Measurements from ENCODE around the gene ADIPOQ. TPM values are rescaled to one million over a fixed set of nuclear protein-coding genes. Genes with fewer than 3 reads are reported as not detected.
"Not testable (repeated sequence)": the region's sequence is repeated elsewhere in the genome, so short reads cannot be mapped to it uniquely, and the experiment has no call there.

The ADIPOQ gene
- total RNA-seq, 1 donor from 2014 or later = not detected

GRCh38 chr3:186852994-186853393, 10.5 kb downstream of the ADIPOQ start:
- Histone ChIP-seq H3K4me3 (no peak overlapping the region), H3K27me3 (ENCODE audit: low read depth) (no peaks in the 10 kb centered on the region), H3K9me3 (no peaks in the 10 kb centered on the region), H3K27ac (no peak overlapping the region), H3K4me1 (no peaks in the 10 kb centered on the region), H3K36me3 (no peaks in the 10 kb centered on the region)
- TF ChIP-seq, protein P1, sequence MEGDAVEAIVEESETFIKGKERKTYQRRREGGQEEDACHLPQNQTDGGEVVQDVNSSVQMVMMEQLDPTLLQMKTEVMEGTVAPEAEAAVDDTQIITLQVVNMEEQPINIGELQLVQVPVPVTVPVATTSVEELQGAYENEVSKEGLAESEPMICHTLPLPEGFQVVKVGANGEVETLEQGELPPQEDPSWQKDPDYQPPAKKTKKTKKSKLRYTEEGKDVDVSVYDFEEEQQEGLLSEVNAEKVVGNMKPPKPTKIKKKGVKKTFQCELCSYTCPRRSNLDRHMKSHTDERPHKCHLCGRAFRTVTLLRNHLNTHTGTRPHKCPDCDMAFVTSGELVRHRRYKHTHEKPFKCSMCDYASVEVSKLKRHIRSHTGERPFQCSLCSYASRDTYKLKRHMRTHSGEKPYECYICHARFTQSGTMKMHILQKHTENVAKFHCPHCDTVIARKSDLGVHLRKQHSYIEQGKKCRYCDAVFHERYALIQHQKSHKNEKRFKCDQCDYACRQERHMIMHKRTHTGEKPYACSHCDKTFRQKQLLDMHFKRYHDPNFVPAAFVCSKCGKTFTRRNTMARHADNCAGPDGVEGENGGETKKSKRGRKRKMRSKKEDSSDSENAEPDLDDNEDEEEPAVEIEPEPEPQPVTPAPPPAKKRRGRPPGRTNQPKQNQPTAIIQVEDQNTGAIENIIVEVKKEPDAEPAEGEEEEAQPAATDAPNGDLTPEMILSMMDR (IDR thresholded peaks at IDR 0.05) = no peak
- intact Hi-C loops (cut with DNase I) = no loop called here
- DNase-seq = no peak
- no peak for ATAC-seq

DNA sequence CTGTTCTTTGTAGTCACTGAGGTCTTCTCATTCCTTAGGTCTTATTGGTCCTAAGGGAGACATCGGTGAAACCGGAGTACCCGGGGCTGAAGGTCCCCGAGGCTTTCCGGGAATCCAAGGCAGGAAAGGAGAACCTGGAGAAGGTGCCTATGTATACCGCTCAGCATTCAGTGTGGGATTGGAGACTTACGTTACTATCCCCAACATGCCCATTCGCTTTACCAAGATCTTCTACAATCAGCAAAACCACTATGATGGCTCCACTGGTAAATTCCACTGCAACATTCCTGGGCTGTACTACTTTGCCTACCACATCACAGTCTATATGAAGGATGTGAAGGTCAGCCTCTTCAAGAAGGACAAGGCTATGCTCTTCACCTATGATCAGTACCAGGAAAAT, 11.6 kb downstream of the ADIPOQ start:
- TF ChIP-seq, protein P1 (IDR thresholded peaks at IDR 0.05) = no peak
- Histone ChIP-seq H3K9me3 (no peaks in the 10 kb centered on the region), H3K27ac (no peak overlapping the region), H3K4me1 (no peaks in the 10 kb centered on the region), H3K4me3 (no peak overlapping the region), H3K36me3 (no peaks in the 10 kb centered on the region), H3K27me3 (ENCODE audit: low read depth) (no peaks in the 10 kb centered on the region)
- intact Hi-C loops (cut with DNase I) = no loop called here
- no peak for DNase-seq
- ATAC-seq = no peak

DNA sequence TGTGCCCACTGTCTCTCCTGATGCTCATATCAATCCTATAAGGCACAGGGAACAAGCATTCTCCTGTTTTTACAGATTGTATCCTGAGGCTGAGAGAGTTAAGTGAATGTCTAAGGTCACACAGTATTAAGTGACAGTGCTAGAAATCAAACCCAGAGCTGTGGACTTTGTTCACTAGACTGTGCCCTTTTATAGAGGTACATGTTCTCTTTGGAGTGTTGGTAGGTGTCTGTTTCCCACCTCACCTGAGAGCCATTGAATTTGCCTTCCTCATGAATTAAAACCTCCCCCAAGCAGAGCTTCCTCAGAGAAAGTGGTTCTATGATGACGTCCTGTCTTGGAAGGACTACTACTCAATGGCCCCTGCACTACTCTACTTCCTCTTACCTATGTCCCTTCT, 12.4 kb downstream of the ADIPOQ start:
- peaks cover 4% of the 10 kb centered on the region for H3K9me3 ChIP-seq
- no peak overlapping the region for H3K4me3 ChIP-seq
- H3K4me1 ChIP-seq = no peaks in the 10 kb centered on the region
- H3K27ac ChIP-seq = no peak overlapping the region
- no peaks in the 10 kb centered on the region for H3K36me3 ChIP-seq
- DNase-seq (no peak), ATAC-seq (no peak)
- intact Hi-C loops (cut with DNase I) = no loop called here
- H3K27me3 ChIP-seq (ENCODE audit: low read depth) = no peaks in the 10 kb centered on the region
- TF ChIP-seq, protein P1 (IDR thresholded peaks at IDR 0.05) = no peak

GRCh38 chr3:186857743-186858142, 15.2 kb downstream of the ADIPOQ start:
- no peak overlapping the region for H3K27ac ChIP-seq
- no peaks in the 10 kb centered on the region for H3K4me1 ChIP-seq
- ATAC-seq = no peak
- TF ChIP-seq, protein P1 (IDR thresholded peaks at IDR 0.05) = no peak
- no peaks in the 10 kb centered on the region for H3K36me3 ChIP-seq
- peaks cover 4% of the 10 kb centered on the region for H3K9me3 ChIP-seq
- intact Hi-C loops (cut with DNase I) = no loop called here
- H3K27me3 ChIP-seq (ENCODE audit: low read depth) = no peaks in the 10 kb centered on the region
- no peak for DNase-seq
- H3K4me3 ChIP-seq = no peak overlapping the region

DNA sequence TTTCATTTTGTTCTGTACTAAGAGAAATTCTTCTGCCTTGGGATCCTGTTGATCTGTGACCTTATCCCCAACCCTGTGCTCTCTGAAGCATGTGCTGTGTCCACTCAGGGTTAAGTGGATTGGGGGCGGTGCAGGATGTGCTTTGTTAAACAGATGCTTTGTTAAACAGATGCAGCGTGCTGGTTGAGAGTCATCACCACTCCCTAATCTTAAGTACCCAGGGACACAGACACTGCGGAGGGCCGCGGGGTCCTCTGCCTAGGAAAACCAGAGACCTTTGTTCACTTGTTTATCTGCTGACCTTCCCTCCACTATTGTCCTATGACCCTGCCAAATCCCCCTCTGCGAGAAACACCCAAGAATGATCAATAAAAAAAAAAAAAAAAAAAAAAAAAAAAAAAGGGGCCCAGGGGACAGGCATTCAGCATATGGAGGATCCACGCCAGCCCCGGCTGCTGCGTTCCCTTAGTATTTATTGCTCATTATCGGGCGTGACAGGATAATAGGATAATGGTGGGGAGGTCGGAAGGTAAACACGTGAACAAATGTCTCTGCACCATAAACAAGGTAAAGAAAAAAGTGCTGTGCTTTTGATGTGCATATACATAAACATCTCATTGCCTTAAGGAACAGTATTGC, 22.8 kb downstream of the ADIPOQ start:
- H3K4me1 ChIP-seq; ATAC-seq; intact Hi-C loops (cut with DNase I): not testable (repeated sequence)

GRCh38 chr3:186866095-186866494, 23.6 kb downstream of the ADIPOQ start:
- DNase-seq; H3K4me1 ChIP-seq; H3K4me3 ChIP-seq; H3K27ac ChIP-seq; H3K36me3 ChIP-seq; H3K27me3 ChIP-seq (ENCODE audit: low read depth); intact Hi-C loops (cut with DNase I); H3K9me3 ChIP-seq: not testable (repeated sequence)
- peak; percentile 46 to 64 for ATAC-seq

More for the DNA sequence above, 22.8 kb downstream of the ADIPOQ start:
- not testable (repeated sequence) for H3K9me3 ChIP-seq; H3K36me3 ChIP-seq; H3K27me3 ChIP-seq (ENCODE audit: low read depth); H3K4me3 ChIP-seq; H3K27ac ChIP-seq; DNase-seq
